HEK293 (cell line): ENCODE results near the gene TRABD2A.

Source experiments
- CTCF ChIP-seq: fragments of 450-650 bp; formaldehyde crosslinking; IDR thresholded peaks from 2 replicates; pipeline ENCODE4 v1.5.1; 2016; ENCODE audit warnings: missing biosample characterization, missing genetic modification characterization
- TCF7L2 ChIP-seq: IDR thresholded peaks from 2 replicates; pipeline ENCODE4 v1.6.1; 2011; ENCODE audit warnings: low read depth, mild to moderate bottlenecking, inconsistent platforms, low read length, moderate library complexity, borderline replicate concordance
- ZBTB44 ChIP-seq: fragments of 450-650 bp; IDR thresholded peaks from 2 replicates; pipeline ENCODE4 v1.5.1; 2018; ENCODE audit warnings: missing biosample characterization, mild to moderate bottlenecking, missing genetic modification characterization
- ZNF302 ChIP-seq: fragments of 450-650 bp; formaldehyde crosslinking; IDR thresholded peaks from 2 replicates; pipeline ENCODE4 v1.5.1; 2016; ENCODE audit warnings: missing biosample characterization, missing genetic modification characterization, low read depth
- ZNF350 ChIP-seq: fragments of 450-650 bp; formaldehyde crosslinking; IDR thresholded peaks from 2 replicates; pipeline ENCODE4 v1.5.0; 2017; ENCODE audit warnings: missing biosample characterization, mild to moderate bottlenecking, missing genetic modification characterization
- TF ChIP-seq, protein P1 (sequence below): fragments of 450-650 bp; formaldehyde crosslinking; conservative IDR thresholded peaks from 2 replicates; pipeline ENCODE4 v1.5.1; 2016; ENCODE audit warnings: low read depth, missing biosample characterization, missing genetic modification characterization

DNA sequence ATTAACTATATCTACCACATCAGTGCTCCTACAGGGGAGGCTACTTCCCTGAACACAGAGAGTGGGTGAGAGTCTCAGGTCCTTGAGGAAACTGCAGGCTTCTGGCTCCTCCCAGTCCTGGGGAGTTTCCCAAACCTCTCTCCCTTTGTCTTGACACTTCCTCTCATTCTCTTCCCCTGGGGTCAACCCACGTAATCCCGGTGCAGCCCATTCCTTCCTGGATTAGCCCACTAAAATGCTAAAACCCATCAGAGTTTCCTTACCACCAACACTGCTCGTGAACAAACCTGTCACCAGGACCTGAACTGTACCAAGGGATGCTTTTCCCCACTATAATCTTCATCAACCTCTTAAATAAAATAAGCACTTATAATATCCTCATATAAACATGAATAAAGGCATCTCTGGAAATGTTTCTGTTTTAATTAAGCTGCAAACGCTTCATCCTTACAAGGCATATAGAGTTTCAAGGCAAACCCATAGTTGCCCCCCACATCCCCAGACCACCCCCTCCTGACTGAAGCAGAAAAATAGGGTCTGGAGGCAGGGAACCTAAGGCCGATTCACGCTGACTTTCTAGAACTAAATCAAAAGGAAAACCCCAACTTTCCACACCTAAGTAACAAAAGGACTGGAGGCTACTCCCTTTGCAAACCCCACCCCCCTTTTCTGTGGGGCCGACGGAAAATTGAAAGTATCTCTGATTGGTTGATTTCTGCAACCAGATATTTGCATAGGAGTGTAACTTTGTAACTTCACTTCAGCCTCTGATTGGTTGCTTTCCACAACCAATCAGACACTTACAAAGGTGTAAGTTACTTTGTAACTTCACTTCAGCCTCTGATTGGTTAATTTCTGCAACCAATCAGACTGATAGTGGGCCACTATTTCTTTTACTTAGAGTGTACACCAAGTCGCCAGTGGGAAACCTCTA, 43.6 kb upstream of the TRABD2A start:
- TF ChIP-seq CTCF (no peak), TCF7L2 (no peak), ZBTB44 (tag by site-specific recombination) (no peak), ZNF350 (no peak), ZNF302 (no peak)
- TF ChIP-seq, protein P1, sequence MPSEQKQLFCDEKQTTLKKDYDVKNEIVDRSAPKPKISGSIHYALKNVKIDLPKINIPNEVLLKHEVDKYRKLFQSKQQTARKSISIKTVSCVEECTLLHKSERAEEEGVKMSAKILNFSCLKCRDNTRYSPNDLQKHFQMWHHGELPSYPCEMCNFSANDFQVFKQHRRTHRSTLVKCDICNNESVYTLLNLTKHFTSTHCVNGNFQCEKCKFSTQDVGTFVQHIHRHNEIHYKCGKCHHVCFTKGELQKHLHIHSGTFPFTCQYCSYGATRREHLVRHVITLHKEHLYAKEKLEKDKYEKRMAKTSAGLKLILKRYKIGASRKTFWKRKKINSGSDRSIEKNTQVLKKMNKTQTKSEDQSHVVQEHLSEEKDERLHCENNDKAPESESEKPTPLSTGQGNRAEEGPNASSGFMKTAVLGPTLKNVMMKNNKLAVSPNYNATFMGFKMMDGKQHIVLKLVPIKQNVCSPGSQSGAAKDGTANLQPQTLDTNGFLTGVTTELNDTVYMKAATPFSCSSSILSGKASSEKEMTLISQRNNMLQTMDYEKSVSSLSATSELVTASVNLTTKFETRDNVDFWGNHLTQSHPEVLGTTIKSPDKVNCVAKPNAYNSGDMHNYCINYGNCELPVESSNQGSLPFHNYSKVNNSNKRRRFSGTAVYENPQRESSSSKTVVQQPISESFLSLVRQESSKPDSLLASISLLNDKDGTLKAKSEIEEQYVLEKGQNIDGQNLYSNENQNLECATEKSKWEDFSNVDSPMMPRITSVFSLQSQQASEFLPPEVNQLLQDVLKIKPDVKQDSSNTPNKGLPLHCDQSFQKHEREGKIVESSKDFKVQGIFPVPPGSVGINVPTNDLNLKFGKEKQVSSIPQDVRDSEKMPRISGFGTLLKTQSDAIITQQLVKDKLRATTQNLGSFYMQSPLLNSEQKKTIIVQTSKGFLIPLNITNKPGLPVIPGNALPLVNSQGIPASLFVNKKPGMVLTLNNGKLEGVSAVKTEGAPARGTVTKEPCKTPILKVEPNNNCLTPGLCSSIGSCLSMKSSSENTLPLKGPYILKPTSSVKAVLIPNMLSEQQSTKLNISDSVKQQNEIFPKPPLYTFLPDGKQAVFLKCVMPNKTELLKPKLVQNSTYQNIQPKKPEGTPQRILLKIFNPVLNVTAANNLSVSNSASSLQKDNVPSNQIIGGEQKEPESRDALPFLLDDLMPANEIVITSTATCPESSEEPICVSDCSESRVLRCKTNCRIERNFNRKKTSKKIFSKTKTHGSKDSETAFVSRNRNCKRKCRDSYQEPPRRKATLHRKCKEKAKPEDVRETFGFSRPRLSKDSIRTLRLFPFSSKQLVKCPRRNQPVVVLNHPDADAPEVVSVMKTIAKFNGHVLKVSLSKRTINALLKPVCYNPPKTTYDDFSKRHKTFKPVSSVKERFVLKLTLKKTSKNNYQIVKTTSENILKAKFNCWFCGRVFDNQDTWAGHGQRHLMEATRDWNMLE = no peak
